SJCRH30 (cell line): ENCODE measurements around the gene TNFSF9. TPM values are rescaled to one million over a fixed set of nuclear protein-coding genes. Genes with fewer than 3 reads are reported as not detected.
"Not testable (repeated sequence)": the region's sequence is repeated elsewhere in the genome, so short reads cannot be mapped to it uniquely, and the experiment has no call there.

Source experiments
- DNase-seq, 2 experiments: peaks; one replicate each; pipeline ENCODE4 v3.0.0-alpha.2; 2015 to 2020
- H3K27ac ChIP-seq: fragments of 250-450 bp; sonication (Bioruptor Pico); 2 replicates; pipeline ENCODE4 v1.5.1; 2020; ENCODE audit warnings: mild to moderate bottlenecking, moderate library complexity
- H3K27me3 ChIP-seq: fragments of 250-450 bp; sonication (Bioruptor Pico); 2 replicates; pipeline ENCODE4 v1.5.1; 2020; ENCODE audit warnings: mild to moderate bottlenecking, moderate library complexity
- H3K36me3 ChIP-seq: fragments of 250-450 bp; sonication (Bioruptor Pico); 2 replicates; pipeline ENCODE4 v1.5.1; 2020; ENCODE audit warnings: mild to moderate bottlenecking, moderate library complexity
- H3K4me1 ChIP-seq: fragments of 250-450 bp; sonication (Bioruptor Pico); 2 replicates; pipeline ENCODE4 v1.5.1; 2020; ENCODE audit warnings: mild to moderate bottlenecking, moderate library complexity
- H3K4me3 ChIP-seq: fragments of 250-450 bp; sonication (Bioruptor Pico); 2 replicates; pipeline ENCODE4 v1.5.1; 2020; ENCODE audit warnings: mild to moderate bottlenecking, moderate library complexity
- H3K9me3 ChIP-seq: fragments of 250-450 bp; sonication (Bioruptor Pico); replicated peaks from 2 replicates; pipeline ENCODE4 v1.5.1; 2020; ENCODE audit warnings: mild to moderate bottlenecking, moderate library complexity
- total RNA-seq: library from RNA; depleted of rRNA; stranded (reverse); fragments of >200 nt; shearing (Covaris generic); gene quantifications from 2 replicates; pipeline ENCODE4 v1.2.3, GENCODE V29; 2014

Gene TNFSF9
- total RNA-seq, 1 experiment from 2014 or later: not detected

DNA sequence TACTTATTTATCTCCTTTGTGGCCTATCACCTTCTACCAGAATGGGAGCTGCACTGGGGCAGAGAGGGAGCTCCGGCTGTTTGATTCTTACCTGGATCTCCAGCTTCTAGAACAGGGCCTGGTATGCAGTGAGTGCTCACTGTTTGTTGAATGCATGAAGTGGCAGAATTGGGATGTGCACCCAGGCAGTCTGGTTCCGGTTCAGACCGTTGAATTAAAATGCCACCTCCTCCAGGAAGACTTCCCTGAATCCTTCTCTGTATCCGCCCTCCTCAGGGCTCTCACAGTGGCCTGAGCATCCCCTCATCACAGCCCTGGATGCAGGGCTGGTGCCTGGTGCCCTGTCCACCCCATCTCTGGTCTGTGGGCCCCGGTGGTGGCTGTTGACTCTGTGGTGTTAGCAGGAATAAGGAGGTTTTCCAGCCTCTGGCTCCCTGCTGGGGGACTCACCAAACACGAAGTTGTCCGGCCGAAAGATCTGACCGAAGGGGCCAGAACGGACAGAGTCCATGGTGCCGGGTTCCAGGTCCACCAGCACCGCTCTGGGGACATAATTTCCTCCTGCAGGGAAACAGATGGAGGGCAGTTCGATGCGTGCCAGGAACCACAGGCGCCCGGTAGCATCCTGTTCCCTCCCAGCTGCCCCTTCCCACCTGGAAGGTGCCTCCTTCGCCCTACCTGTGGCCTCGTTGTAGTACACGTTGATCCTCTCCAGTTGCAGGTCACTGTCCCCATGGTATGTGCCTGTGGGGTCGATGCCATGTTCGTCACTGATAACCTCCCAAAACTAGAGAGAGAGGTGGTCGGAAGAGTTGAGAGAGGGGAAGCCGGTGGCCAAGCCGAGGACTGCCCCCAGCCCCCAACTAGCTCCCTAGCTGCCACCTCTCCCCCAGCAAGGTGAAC lies 29.7 kb upstream of the TNFSF9 start:
- no peak for DNase-seq
- Histone ChIP-seq H3K9me3 (no peaks in the 10 kb centered on the region), H3K27me3 (no peaks in the 10 kb centered on the region), H3K4me3 (no peak overlapping the region), H3K4me1 (no peaks in the 10 kb centered on the region), H3K27ac (no peak overlapping the region), H3K36me3 (no peaks in the 10 kb centered on the region)

DNA sequence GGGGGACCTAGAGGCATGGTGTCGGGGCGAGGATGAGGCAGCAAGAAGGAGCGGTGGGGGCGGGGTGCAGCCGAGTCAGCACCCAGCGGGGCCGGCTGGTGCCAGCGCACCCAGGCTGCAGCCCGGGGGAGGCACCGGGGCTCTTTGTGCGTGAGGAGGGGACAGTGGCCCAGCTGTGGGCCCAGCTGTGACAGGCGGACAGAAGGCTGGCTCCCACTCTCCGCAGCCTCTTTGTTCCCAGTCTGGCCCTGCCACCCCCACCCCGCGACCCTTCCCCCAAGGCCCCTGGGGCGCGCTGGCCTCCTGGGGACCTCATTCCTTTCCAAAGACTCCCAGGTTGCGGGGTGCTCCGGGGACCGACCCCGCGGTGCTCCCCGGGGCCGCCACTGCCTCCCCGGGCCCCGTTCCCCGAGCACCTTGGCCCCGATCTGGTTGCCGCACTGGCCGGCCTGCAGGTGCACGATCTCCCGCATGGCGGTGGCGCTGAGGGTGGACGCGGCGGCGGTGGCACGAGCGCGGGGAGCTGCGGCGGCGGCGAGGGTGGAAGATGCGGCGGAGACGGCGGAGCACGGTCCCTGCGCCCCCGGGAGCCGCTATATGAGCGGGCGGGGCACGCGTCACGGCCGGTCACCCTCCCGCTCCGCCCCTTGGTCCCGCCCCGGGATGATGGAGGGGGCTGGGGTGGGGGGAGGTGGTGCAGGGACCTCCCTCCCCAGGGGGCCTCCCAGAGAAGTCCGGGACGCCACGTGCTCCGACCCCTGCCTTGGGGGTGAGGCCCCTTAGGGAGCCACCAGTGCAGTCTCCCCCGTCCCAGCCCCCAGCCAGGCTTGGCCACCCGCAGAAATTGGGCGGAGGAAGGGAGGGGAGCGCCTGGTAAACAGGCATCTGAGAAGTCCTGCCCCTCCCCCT lies 28.8 kb upstream of the TNFSF9 start, which contains the start of gene TUBB4A:
Gene TUBB4A (minus strand): TSS at position 570 of the 909 bp plus-strand sequence. CDS start 97 bp downstream, at position 473.
- Histone ChIP-seq H3K4me3 (no peak within 1 kb of the TSS), H3K36me3 (no peaks in the 10 kb centered on the region), H3K4me1 (no peaks in the 10 kb centered on the region), H3K27ac (no peak within 1 kb of the TSS), H3K27me3 (no peaks in the 10 kb centered on the region), H3K9me3 (no peaks in the 10 kb centered on the region)
- no peak for DNase-seq

DNA sequence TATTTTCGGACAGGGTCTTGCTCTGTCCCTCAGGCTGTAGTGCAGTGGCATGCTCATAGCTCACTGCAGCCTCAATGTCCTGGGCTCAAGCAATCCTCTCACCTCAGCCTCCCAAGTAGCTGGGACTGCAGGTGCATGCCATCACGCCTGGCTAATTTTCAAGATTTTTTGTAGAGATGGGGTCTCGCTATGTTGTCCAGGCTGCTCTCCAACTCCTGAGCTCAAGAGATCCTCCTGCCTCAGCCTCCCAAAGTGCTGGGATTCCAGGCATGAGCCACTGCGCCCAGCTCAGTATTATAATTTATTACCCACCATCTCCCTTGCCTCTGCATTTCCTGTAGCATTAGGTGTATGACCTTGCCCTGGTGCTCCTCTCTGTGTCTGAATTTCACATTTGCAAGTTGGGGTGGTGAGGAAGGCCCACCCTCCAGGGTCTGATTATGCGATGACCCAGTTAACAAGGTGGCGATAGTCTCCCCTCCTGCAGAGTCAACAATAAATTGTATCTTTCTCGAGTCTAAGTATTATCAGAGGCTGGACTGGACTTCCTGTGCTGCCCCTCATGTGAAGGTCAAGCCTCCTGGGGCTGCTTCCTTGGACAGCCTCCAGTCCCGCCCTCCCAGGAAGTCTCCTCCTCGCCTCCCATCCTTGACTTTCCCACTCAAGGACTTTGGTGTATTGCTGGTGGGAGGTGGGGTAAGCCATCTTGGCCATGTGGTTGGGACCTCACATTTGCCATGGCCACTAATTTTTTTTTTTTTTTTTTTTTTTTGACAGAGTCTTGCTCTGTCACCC lies 27.2 kb upstream of the TNFSF9 start:
- DNase-seq: no peak
- Histone ChIP-seq H3K4me3 (no peak overlapping the region), H3K4me1 (no peaks in the 10 kb centered on the region), H3K9me3 (no peaks in the 10 kb centered on the region), H3K27me3 (no peaks in the 10 kb centered on the region), H3K36me3 (no peaks in the 10 kb centered on the region), H3K27ac (no peak overlapping the region)

DNA sequence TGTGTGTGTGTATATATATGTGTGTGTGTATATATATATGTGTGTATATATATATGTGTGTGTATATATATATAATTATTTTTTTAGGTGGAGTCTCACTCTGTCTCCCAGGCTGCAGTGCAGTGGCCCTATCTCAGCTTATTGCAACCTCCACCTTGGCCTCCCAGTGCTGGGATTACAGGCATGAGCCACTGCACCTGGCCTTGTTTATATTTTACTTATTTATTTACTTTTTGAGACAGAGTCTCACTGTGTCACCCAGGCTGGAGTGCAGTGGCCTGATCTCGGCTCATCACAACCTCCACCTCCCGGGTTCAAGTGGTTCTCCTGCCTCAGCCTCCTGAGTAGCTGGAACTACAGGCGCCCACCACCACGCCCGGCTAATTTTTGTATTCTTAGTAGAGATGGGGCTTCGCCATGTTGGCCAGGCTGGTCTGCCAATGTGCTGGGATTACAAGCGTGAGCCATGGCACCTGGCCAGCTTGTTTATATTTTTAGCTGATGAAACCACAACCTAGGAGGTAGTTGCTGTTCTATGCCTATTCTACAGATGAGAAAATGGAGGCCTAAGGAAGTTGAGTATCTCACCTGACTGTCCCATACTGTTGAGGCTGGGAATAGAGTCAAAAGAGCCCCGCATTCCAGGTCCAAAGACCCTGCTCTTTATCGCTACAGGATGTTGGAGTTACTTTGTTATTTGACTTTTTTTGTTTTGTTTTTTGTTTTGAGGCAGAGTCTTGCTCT lies 22.6 kb upstream of the TNFSF9 start:
- H3K4me3 ChIP-seq, H3K4me1 ChIP-seq, DNase-seq, H3K27ac ChIP-seq, H3K36me3 ChIP-seq, H3K9me3 ChIP-seq, H3K27me3 ChIP-seq: not testable (repeated sequence)

DNA sequence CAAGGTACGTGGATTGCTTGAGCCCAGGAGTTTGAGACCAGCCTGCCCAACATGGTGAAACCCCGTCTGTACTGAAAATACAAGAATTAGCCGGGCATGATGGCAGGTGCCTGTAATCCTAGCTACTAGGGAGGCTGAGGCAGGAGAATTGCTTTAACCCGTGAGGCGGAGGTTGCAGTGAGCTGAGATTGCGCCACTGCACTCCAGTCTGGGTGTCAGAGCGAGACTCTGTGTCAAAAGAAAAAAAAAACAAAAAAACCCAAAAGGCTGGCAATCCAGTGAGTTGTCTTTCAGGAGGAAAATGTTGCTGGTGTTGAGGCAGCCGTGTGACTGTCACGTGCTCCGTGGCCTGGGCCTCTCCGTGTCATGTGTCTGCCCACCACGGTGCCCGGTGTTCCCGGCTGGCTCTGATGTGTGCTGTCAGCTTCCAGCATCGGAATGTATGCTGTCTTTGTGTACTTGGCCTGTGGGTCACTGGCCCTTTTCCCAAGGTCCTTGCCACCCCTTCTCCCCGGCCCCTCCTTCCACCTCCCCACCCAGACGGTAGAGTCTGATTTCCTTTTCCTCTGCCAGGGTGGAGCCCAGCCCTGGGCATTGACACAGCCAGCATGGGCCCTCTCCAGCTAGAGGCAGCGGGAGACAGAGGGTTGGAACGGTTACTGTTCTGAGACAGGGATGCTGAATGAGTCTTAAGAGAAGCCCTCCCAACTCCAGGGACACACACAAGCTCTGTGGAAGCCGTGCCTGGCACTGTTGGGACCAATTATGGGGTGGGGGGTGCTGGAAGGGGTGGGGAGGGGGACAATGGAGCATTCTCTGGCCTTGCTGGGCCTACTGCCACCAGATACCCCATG lies 21.5 kb upstream of the TNFSF9 start:
- no peaks in the 10 kb centered on the region for H3K27me3 ChIP-seq
- no peaks in the 10 kb centered on the region for H3K4me1 ChIP-seq
- no peak for DNase-seq
- no peaks in the 10 kb centered on the region for H3K9me3 ChIP-seq
- no peaks in the 10 kb centered on the region for H3K36me3 ChIP-seq
- no peak overlapping the region for H3K27ac ChIP-seq
- H3K4me3 ChIP-seq: no peak overlapping the region

DNA sequence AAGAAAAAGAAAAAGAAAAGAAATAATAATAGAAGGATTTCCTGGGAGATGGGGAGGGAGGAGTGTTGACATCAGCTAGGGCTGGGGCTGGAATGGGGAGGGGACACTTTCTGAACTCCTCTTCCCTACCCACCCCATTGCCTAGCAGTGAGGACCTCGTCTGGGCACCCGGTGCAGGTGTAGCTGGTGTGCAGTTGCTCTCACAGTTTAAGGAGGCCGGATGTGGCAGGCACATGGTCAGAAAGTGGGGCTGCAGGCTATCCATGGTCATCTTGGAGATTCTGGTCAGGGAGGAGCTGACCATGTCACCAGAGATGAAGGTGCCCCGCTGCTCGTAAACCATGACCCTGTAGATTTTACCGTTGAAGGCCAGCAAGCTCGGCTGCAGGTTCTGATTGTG lies 20.2 kb upstream of the TNFSF9 start:
- no peak for DNase-seq
- Histone ChIP-seq H3K4me3 (no peak overlapping the region), H3K27me3 (no peaks in the 10 kb centered on the region), H3K27ac (no peak overlapping the region), H3K36me3 (no peaks in the 10 kb centered on the region), H3K4me1 (no peaks in the 10 kb centered on the region), H3K9me3 (no peaks in the 10 kb centered on the region)

DNA sequence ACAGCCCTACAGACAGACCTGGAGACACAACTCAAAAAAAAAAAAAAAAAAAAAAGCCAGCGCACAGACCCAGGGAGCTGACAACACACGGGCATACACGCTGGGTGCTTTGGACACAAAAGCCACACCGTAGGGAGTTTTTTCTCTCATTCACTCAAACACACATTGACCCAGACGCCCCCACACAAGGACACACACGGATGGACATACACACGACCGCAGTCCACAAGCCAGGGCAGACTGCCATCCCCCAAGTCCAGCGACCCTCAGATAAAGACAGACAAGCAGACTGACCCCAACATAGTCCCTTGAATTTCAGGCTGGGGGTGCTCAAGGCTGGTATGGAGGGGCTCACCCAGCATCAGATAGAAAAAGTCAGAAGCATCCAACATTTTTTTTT lies 16.7 kb upstream of the TNFSF9 start:
- no peaks in the 10 kb centered on the region for H3K9me3 ChIP-seq
- H3K4me1 ChIP-seq: no peaks in the 10 kb centered on the region
- no peaks in the 10 kb centered on the region for H3K27me3 ChIP-seq
- no peaks in the 10 kb centered on the region for H3K36me3 ChIP-seq
- H3K27ac ChIP-seq: no peak overlapping the region
- DNase-seq: no peak
- no peak overlapping the region for H3K4me3 ChIP-seq

DNA sequence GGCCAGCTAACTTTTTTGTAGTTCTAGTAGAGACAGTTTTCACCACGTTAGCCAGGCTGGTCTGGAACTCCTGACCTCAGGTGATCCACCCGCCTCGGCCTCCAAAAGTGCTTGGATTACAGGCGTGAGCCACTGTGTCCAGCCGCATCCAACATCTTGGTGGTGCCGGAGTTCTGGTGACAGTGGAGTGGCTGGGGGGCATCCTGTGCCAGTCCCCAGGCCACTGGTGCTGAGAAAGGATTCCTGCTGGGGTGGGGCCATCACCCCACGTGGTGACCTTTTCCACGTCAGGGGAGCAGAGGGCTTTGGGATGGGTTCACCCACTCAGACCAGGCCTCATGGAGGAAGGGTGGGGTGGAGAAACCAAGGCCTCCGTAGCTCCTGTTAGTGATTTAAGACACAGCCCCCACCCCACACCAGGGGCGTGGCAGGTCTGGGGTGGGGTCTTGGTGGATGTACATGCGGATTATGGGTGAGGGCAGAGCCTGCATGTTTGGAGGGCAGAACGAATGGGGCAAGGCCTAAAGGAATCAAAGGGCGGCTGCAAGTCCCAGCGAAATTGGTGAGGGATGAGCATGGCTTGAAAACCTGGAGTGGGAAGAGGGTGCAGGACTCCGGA lies 15.8 kb upstream of the TNFSF9 start:
- Histone ChIP-seq H3K27me3 (no peaks in the 10 kb centered on the region), H3K4me3 (no peak overlapping the region), H3K9me3 (no peaks in the 10 kb centered on the region), H3K4me1 (no peaks in the 10 kb centered on the region), H3K27ac (no peak overlapping the region), H3K36me3 (no peaks in the 10 kb centered on the region)
- DNase-seq: no peak

DNA sequence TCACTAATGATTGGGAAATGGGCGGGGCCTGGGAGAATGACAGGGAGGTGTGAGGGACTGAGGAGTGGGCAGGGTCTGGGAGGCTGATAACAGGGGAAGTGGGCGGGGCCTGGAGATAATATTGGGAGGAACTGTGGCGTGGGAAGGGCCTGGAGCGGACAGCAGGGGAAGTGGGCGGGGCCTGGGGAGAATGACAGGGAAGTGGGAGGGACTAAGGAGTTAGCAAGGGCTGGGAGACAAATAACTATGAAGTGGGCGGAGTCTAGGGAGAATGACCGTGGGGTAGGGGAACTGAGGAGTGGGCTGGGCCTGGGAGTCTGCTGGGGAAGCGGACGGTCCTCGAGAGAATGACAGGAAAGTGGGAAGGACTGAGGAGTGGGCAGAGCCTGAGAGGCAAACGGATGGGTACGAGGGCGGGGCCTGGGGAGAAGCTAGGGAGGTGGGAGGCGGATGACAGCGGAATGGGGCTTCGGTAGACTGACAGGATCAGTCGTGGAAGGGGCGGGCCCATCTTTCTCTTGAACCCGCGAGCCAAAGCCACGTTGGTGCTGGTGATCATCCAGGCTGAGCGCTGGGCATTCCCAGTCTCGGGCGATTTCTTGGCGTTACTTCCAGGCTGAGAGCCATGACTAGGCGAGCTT lies 14.7 kb upstream of the TNFSF9 start:
- H3K27me3 ChIP-seq: no peaks in the 10 kb centered on the region
- H3K36me3 ChIP-seq: no peaks in the 10 kb centered on the region
- no peak overlapping the region for H3K27ac ChIP-seq
- DNase-seq: peak; percentile 20 to 22
- no peak overlapping the region for H3K4me3 ChIP-seq
- no peaks in the 10 kb centered on the region for H3K4me1 ChIP-seq
- no peaks in the 10 kb centered on the region for H3K9me3 ChIP-seq

DNA sequence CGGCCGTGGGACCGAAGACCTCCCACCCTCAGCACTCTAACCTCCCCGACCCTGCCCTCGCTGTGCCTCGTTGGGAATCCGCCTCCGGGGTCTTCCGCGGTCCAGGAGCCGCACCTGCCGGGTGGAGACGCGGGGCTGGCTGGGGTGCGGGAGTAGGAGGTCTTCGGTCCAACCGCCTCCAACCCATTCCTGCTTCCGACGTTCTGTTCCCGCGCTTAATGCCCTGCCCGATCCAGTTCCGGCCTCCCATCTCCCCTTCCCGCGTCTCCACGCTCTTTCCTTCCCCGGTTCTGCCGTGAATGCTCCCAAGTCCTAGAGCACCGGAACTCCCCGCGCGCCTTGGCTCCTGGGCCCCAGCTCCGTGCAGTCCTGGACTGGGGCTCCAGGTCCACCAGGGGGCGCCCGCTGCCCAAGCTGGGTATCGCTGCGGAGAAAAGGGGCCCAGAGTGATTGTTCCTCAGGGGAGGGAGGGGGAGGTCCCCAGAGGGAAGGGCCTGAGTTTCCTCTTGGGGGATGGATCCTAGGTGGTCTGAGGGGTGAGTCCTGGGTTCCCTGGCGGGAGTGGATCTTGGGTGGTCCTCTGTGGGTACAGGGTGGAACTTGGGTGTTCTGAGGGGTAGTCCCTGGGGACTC lies 14.1 kb upstream of the TNFSF9 start:
- Histone ChIP-seq H3K36me3 (no peaks in the 10 kb centered on the region), H3K4me3 (no peak overlapping the region), H3K27me3 (no peaks in the 10 kb centered on the region), H3K27ac (no peak overlapping the region), H3K9me3 (no peaks in the 10 kb centered on the region), H3K4me1 (no peaks in the 10 kb centered on the region)
- DNase-seq: peak; percentile 33 to 44

DNA sequence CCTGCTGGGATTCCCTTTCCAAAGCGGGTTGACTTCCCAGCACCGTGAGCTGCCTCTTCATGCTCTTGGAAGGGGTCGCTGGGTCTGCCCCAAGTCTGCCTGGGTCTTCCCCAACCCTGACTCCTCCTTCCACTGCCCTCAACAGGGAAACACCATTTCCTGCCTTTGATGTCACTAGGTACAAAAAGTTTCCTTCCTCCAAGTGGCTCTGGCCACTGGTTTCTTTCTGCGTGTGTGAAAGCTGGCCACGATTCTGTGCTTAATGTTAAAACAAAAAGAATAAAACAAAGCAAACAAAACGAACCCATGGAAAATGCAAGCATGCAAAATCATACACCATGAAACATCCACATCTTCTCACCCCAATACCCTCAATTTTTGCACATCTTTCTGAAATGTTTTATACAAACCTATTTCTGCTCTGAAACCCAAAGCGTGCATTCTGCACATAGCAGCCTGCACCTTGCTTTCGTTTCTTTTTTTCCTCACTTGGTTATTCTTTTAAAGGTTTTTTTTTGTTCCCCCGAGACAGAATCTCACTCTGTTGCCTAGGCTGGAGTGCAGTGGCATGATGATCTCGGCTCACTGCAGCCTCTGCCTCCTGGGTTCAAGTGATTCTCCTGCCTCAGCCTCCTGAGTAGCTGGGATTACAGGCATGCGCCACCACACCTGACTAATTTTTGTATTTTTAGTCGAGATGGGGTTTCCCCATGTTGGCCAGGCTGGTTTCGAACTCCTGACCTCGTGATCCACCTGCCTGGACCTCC lies 12.5 kb upstream of the TNFSF9 start:
- H3K36me3 ChIP-seq: no peaks in the 10 kb centered on the region
- H3K4me3 ChIP-seq: no peak overlapping the region
- no peak overlapping the region for H3K27ac ChIP-seq
- H3K27me3 ChIP-seq: no peaks in the 10 kb centered on the region
- H3K9me3 ChIP-seq: no peaks in the 10 kb centered on the region
- H3K4me1 ChIP-seq: no peaks in the 10 kb centered on the region
- DNase-seq: no peak

DNA sequence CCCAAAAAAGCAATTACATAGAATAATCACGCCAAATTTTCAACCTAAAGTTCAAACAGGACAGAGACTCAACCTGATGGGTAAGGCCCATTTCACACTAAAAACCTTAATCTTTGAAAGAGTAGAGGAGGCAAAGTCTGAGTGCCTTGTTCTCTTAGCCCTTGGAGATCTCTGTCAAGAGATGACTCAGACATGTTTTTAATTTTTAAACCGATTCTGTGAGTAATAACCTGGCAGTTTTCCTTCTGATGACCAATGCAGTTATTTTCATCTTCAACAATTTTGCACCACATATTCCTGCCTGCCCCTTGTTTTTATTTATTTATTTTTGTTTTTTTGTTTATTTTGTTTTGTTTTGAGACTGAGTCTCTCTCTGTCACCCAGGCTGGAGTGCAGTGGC lies 11.5 kb upstream of the TNFSF9 start:
- no peak overlapping the region for H3K4me3 ChIP-seq
- H3K36me3 ChIP-seq: no peaks in the 10 kb centered on the region
- no peaks in the 10 kb centered on the region for H3K9me3 ChIP-seq
- no peak overlapping the region for H3K27ac ChIP-seq
- no peaks in the 10 kb centered on the region for H3K27me3 ChIP-seq
- DNase-seq: no peak
- H3K4me1 ChIP-seq: no peaks in the 10 kb centered on the region
